LNCaP clone FGC (cell line): ENCODE data around the gene ZNF423.

Source experiments
- DNase-seq: peaks from one replicate; pipeline ENCODE4 v3.0.0-alpha.2; 2011; ENCODE audit warnings: low read depth
- H3K4me3 ChIP-seq: 2 replicates; pipeline ENCODE4 v1.5.1; 2011; ENCODE audit warnings: mild to moderate bottlenecking, low read depth, low read length, control low read depth
- TF ChIP-seq, protein P1 (sequence below): IDR thresholded peaks from 2 replicates; pipeline ENCODE4 v1.5.1; 2012; ENCODE audit warnings: mild to moderate bottlenecking; ENCODE audit not compliant: control insufficient read depth, insufficient read depth; ENCODE audit errors: extremely low read depth

Gene ZNF423

GRCh38 chr16:49658531-49658930, 197.4 kb downstream of the ZNF423 start:
- TF ChIP-seq, protein P1, sequence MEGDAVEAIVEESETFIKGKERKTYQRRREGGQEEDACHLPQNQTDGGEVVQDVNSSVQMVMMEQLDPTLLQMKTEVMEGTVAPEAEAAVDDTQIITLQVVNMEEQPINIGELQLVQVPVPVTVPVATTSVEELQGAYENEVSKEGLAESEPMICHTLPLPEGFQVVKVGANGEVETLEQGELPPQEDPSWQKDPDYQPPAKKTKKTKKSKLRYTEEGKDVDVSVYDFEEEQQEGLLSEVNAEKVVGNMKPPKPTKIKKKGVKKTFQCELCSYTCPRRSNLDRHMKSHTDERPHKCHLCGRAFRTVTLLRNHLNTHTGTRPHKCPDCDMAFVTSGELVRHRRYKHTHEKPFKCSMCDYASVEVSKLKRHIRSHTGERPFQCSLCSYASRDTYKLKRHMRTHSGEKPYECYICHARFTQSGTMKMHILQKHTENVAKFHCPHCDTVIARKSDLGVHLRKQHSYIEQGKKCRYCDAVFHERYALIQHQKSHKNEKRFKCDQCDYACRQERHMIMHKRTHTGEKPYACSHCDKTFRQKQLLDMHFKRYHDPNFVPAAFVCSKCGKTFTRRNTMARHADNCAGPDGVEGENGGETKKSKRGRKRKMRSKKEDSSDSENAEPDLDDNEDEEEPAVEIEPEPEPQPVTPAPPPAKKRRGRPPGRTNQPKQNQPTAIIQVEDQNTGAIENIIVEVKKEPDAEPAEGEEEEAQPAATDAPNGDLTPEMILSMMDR: no peak
- no peak overlapping the region for H3K4me3 ChIP-seq
- DNase-seq: no peak

DNA sequence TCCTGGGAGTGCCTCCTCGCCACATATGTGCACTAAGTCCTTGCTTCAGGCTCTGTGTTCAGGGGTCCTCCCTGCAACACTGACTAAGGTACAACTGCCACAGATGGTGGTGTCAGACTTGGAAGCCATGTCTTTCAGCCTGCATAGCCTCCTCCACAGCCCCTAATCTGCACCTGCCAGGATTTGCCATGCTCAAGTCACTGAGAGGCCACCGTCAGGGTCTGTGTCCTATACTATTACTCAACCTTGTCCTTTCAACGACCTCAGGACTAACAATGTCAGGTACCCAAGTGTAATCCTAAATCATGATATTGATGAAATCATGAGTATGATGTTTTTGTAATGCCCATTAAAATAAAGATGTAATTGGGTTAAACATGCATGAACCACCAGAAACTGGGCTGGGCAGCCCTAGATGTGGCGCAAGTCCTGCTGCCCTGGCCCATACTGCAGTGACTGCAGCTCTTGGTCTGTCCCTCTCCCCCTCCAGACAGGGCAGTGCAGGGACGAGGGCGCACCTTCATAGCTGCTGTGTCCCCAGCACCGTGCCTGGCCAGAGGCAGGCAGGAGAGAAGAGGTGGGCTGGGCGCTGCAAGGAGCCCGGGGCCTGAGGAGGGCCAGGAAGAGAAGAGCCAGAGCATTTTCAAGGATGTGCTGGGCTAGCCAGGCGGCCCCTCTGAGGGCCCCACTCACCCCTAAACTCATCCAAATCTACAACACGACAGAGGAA, 198.0 kb downstream of the ZNF423 start:
- DNase-seq: no peak
- TF ChIP-seq, protein P1: no peak
- H3K4me3 ChIP-seq: no peak overlapping the region

GRCh38 chr16:49654425-49654824, 201.5 kb downstream of the ZNF423 start:
- no peak overlapping the region for H3K4me3 ChIP-seq
- TF ChIP-seq, protein P1: no peak
- no peak for DNase-seq

GRCh38 chr16:49653577-49653976, 202.3 kb downstream of the ZNF423 start:
- no peak overlapping the region for H3K4me3 ChIP-seq
- TF ChIP-seq, protein P1: no peak
- DNase-seq: no peak

DNA sequence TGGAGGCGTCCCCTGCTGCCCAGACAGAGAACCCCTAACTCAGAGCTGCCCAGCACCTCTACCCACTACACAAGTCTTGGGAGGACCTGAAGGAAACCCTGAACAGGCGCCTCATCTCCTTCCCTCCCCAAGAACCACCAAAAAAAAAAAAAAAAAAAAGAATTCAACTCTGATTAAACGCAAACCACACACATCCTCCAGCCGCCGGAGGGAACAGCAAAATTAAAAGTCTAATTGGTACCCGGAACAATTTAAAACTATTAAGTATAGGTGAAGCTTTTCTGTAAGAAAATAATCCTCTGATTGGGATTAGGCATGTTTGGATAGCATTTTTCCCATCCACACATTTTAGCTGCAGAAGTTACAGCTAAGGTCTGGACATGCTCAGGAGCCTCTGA, 202.7 kb downstream of the ZNF423 start:
- TF ChIP-seq, protein P1: no peak
- no peak for DNase-seq
- no peak overlapping the region for H3K4me3 ChIP-seq

DNA sequence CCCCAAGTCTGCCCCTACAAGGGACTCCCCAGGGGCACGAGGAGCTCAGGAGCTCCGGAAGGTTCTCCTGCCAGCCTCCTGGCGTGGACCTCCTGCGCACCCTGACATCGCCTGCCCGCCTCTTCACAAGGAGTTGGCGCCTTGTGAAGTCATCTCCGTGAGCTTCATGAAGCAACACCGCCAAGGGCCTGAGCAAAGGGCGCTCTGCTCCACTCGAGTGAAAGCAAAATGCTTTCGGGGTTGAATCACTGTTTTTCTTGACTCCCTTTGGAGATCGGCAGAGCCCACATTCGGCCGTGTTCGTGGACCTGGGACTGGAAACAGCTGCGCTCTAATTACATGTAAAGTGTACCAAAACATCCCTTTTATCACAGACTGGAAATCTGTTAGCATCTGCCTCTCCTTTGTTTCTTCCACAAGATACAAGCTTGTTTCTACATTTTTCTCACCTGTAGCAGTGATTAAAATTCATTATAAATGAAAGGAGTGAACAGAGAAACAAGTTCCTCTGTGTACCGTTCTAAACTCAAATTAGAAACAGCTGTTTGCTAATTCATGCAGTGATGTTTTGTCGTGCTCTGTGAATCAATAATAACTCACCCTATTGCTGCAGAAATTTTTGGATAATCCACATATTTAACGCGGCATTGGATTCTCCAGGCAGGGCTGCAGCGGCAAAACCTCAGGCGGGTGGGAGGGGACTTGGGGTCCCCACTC, 203.3 kb downstream of the ZNF423 start:
- no peak for DNase-seq
- H3K4me3 ChIP-seq: no peak overlapping the region
- TF ChIP-seq, protein P1: no peak
